HG03097 (cell line): Measurements from ENCODE around the gene RPS18.
"Not testable (repeated sequence)": the region's sequence is repeated elsewhere in the genome, so short reads cannot be mapped to it uniquely, and the experiment has no call there.

Experiments used
- ATAC-seq: cut with Tn5 transposase; IDR thresholded peaks from one replicate; pipeline ENCODE4 v1.9.1; 2021; ENCODE audit not compliant: unreplicated experiment, low FRiP score

Gene RPS18

GRCh38 chr6:33271468-33272274, at the start of gene RPS18, which contains the start of gene VPS52:
Gene RPS18 (plus strand): TSS chr6:33272075. CDS start chr6:33272120, 45 bp downstream.
Gene VPS52 (minus strand): TSS chr6:33271876. CDS start chr6:33271675, 201 bp downstream.
- ATAC-seq: peak; percentile 79

GRCh38 chr6:33226503-33227120, 45.3 kb upstream of the RPS18 start:
- ATAC-seq: not testable (repeated sequence)

GRCh38 chr6:33235221-33235634, 36.6 kb upstream of the RPS18 start:
- no peak for ATAC-seq

GRCh38 chr6:33236328-33236727, 35.5 kb upstream of the RPS18 start:
- no peak for ATAC-seq

- no peak for ATAC-seq
Measured at GRCh38 chr6:33236852-33237251, 35.0 kb upstream of the RPS18 start.

- ATAC-seq: no peak
Measured at GRCh38 chr6:33237741-33238140, 34.1 kb upstream of the RPS18 start.

GRCh38 chr6:33241968-33242367, 29.9 kb upstream of the RPS18 start:
- no peak for ATAC-seq

- no peak for ATAC-seq
Measured at GRCh38 chr6:33243476-33243875, 28.4 kb upstream of the RPS18 start.

- ATAC-seq: peak; percentile 45
Measured at GRCh38 chr6:33247977-33248642, 23.8 kb upstream of the RPS18 start.

GRCh38 chr6:33248643-33248931, 23.3 kb upstream of the RPS18 start:
- no peak for ATAC-seq

GRCh38 chr6:33248932-33249731, 22.7 kb upstream of the RPS18 start:
- ATAC-seq: peak; percentile 91

GRCh38 chr6:33249732-33250630, 21.9 kb upstream of the RPS18 start:
- no peak for ATAC-seq

- ATAC-seq: no peak
Measured at GRCh38 chr6:33250731-33251130, 21.1 kb upstream of the RPS18 start.

GRCh38 chr6:33251395-33252012, 20.4 kb upstream of the RPS18 start:
- no peak for ATAC-seq

- ATAC-seq: no peak
Measured at GRCh38 chr6:33252759-33253158, 19.1 kb upstream of the RPS18 start.

GRCh38 chr6:33254591-33254990, 17.3 kb upstream of the RPS18 start:
- ATAC-seq: no peak

GRCh38 chr6:33259032-33259431, 12.8 kb upstream of the RPS18 start:
- no peak for ATAC-seq

- not testable (repeated sequence) for ATAC-seq
Measured at GRCh38 chr6:33262490-33262889, 9.4 kb upstream of the RPS18 start.

GRCh38 chr6:33264015-33264414, 7.9 kb upstream of the RPS18 start:
- no peak for ATAC-seq
